Stimulated activated memory B cell treated with anti-CD40 and anti-IgM and Interleukin-4, amounts not matched to agents 10 μg/mL and 1 μg/mL and 100 μg/mL, for 72 hours (primary cell): ENCODE measurements around the gene TMEM132A.

Experiments used
- ATAC-seq: fragments of 150-1000 bp; cut with Tn5 transposase; 2 replicates; pipeline ENCODE4 v1.10.0; 2021
- H3K27ac Mint-ChIP-seq: one replicate; pipeline ENCODE4 v1.8.0; 2022; ENCODE audit warnings: mild to moderate bottlenecking, mixed read lengths
- H3K27me3 Mint-ChIP-seq: one replicate; pipeline ENCODE4 v1.8.0; 2022; ENCODE audit warnings: mixed read lengths
- H3K36me3 Mint-ChIP-seq: one replicate; pipeline ENCODE4 v1.8.0; 2022; ENCODE audit warnings: mixed read lengths
- H3K4me1 Mint-ChIP-seq: one replicate; pipeline ENCODE4 v1.8.0; 2022; ENCODE audit warnings: mixed read lengths
- H3K4me3 Mint-ChIP-seq: one replicate; pipeline ENCODE4 v1.8.0; 2022; ENCODE audit warnings: mild to moderate bottlenecking, moderate library complexity, mixed read lengths
- H3K9me3 Mint-ChIP-seq: one replicate; pipeline ENCODE4 v1.8.0; 2022; ENCODE audit warnings: mixed read lengths

TMEM132A gene

GRCh38 chr11:60924110-60924905 is at the start of gene TMEM132A:
TMEM132A (plus strand) TSS chr11:60924460; CDS start chr11:60924634, 174 bp downstream.
- peak; percentile 54 for ATAC-seq
- Mint-ChIP-seq H3K27me3 (no peaks in the 10 kb centered on the region), H3K4me1 (peaks cover 60% of the 10 kb centered on the region), H3K4me3 (peak within 1 kb of the TSS; percentile 75), H3K27ac (peak within 1 kb of the TSS; percentile 21), H3K36me3 (peaks cover 40% of the 10 kb centered on the region), H3K9me3 (no peaks in the 10 kb centered on the region)

- Mint-ChIP-seq H3K27ac (no peak overlapping the region), H3K27me3 (peaks cover 8% of the 10 kb centered on the region), H3K9me3 (no peaks in the 10 kb centered on the region), H3K4me1 (no peaks in the 10 kb centered on the region), H3K4me3 (no peak overlapping the region), H3K36me3 (peaks cover 8% of the 10 kb centered on the region)
- no peak for ATAC-seq
Observed at GRCh38 chr11:60875366-60876167, 48.7 kb upstream of the TMEM132A start.

GRCh38 chr11:60876168-60876485 is 48.1 kb upstream of the TMEM132A start:
- ATAC-seq: no peak
- Mint-ChIP-seq H3K27ac (no peak overlapping the region), H3K36me3 (peaks cover 13% of the 10 kb centered on the region), H3K27me3 (peaks cover 2% of the 10 kb centered on the region), H3K4me1 (no peaks in the 10 kb centered on the region), H3K4me3 (no peak overlapping the region), H3K9me3 (no peaks in the 10 kb centered on the region)

- Mint-ChIP-seq H3K4me3 (no peak overlapping the region), H3K36me3 (peaks cover 37% of the 10 kb centered on the region), H3K27ac (no peak overlapping the region), H3K27me3 (no peaks in the 10 kb centered on the region), H3K9me3 (no peaks in the 10 kb centered on the region), H3K4me1 (no peaks in the 10 kb centered on the region)
- no peak for ATAC-seq
Observed at GRCh38 chr11:60878245-60879101, 45.8 kb upstream of the TMEM132A start.

GRCh38 chr11:60879104-60879503 is 45.2 kb upstream of the TMEM132A start:
- H3K27ac Mint-ChIP-seq: no peak overlapping the region
- H3K36me3 Mint-ChIP-seq: peaks cover 43% of the 10 kb centered on the region
- no peaks in the 10 kb centered on the region for H3K27me3 Mint-ChIP-seq
- ATAC-seq: no peak
- peaks cover 4% of the 10 kb centered on the region for H3K4me1 Mint-ChIP-seq
- no peaks in the 10 kb centered on the region for H3K9me3 Mint-ChIP-seq
- no peak overlapping the region for H3K4me3 Mint-ChIP-seq

- ATAC-seq: no peak
- Mint-ChIP-seq H3K4me3 (no peak overlapping the region), H3K27ac (no peak overlapping the region), H3K27me3 (no peaks in the 10 kb centered on the region), H3K36me3 (peaks cover 48% of the 10 kb centered on the region), H3K4me1 (peaks cover 6% of the 10 kb centered on the region), H3K9me3 (no peaks in the 10 kb centered on the region)
Observed at GRCh38 chr11:60879971-60880588, 44.2 kb upstream of the TMEM132A start.

GRCh38 chr11:60880643-60881282 is 43.5 kb upstream of the TMEM132A start:
- Mint-ChIP-seq H3K27ac (no peak overlapping the region), H3K36me3 (peaks cover 54% of the 10 kb centered on the region), H3K27me3 (no peaks in the 10 kb centered on the region), H3K9me3 (no peaks in the 10 kb centered on the region), H3K4me3 (no peak overlapping the region), H3K4me1 (peaks cover 6% of the 10 kb centered on the region)
- no peak for ATAC-seq

- Mint-ChIP-seq H3K4me1 (peaks cover 6% of the 10 kb centered on the region), H3K36me3 (peaks cover 49% of the 10 kb centered on the region), H3K27me3 (no peaks in the 10 kb centered on the region), H3K4me3 (no peak overlapping the region), H3K9me3 (no peaks in the 10 kb centered on the region), H3K27ac (no peak overlapping the region)
- ATAC-seq: peak; percentile 65
Observed at GRCh38 chr11:60887556-60887955, 36.7 kb upstream of the TMEM132A start.

DNA sequence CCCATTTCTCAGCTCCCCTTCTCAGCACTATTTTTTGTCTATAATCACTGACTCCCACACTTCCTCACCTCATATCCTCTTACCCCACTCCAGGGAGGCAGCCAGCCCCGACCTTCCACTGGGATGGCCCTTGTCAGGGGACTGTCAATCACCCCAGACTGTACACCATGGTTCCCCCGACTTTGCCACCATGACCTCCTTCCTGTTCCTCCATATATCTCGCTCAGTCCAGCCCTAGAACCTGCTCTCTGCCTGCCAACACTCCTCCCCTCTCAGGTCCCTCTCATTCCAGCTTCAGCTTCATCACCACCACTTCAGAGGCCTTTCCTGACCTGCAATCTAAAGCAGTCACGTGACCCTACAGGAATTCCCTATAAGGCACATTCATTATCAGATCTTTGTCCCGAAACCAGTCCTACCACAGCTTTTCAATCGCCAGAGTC is 34.4 kb upstream of the TMEM132A start:
- no peak overlapping the region for H3K4me3 Mint-ChIP-seq
- peaks cover 45% of the 10 kb centered on the region for H3K36me3 Mint-ChIP-seq
- H3K27me3 Mint-ChIP-seq: no peaks in the 10 kb centered on the region
- no peaks in the 10 kb centered on the region for H3K4me1 Mint-ChIP-seq
- H3K27ac Mint-ChIP-seq: no peak overlapping the region
- ATAC-seq: no peak
- no peaks in the 10 kb centered on the region for H3K9me3 Mint-ChIP-seq

- H3K36me3 Mint-ChIP-seq: peaks cover 45% of the 10 kb centered on the region
- H3K4me1 Mint-ChIP-seq: no peaks in the 10 kb centered on the region
- H3K27ac Mint-ChIP-seq: no peak overlapping the region
- ATAC-seq: no peak
- H3K4me3 Mint-ChIP-seq: no peak overlapping the region
- no peaks in the 10 kb centered on the region for H3K9me3 Mint-ChIP-seq
- no peaks in the 10 kb centered on the region for H3K27me3 Mint-ChIP-seq
Observed at GRCh38 chr11:60890696-60891095, 33.6 kb upstream of the TMEM132A start.

DNA sequence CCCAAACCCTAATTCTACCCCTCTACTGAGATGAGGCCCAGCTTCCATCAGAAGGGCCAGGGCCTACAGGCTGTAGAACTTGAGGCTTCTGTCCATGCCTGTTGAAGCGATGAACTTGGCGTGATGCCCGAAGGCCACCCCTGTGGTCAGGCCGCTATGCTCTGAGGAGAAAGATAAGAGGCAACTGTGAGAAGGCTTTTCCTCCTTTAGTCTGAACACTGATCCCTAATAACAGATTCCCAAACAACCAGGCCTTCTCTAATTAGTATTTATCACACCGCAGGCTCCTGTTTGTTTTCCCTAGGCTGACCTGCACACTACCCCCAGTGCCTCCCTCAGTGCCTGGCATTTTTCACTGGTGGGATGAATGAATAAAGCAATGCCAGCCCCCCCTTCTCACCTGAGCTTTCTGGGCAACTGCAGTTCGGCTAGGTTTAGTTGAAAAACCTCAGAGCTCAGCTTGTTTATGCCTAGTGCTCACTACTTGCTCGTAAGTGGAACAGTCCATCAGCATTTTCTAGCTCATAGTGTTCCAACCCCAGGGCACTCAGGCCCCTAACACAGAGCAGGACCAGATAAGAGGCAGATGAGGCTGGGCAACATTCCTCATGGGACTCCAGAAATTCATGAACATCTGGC is 33.0 kb upstream of the TMEM132A start:
- H3K4me1 Mint-ChIP-seq: no peaks in the 10 kb centered on the region
- no peak overlapping the region for H3K4me3 Mint-ChIP-seq
- H3K9me3 Mint-ChIP-seq: no peaks in the 10 kb centered on the region
- peaks cover 46% of the 10 kb centered on the region for H3K36me3 Mint-ChIP-seq
- ATAC-seq: no peak
- H3K27me3 Mint-ChIP-seq: no peaks in the 10 kb centered on the region
- no peak overlapping the region for H3K27ac Mint-ChIP-seq

GRCh38 chr11:60895687-60896086 is 28.6 kb upstream of the TMEM132A start:
- H3K36me3 Mint-ChIP-seq: peaks cover 72% of the 10 kb centered on the region
- no peaks in the 10 kb centered on the region for H3K9me3 Mint-ChIP-seq
- no peak overlapping the region for H3K4me3 Mint-ChIP-seq
- ATAC-seq: no peak
- no peaks in the 10 kb centered on the region for H3K27me3 Mint-ChIP-seq
- H3K4me1 Mint-ChIP-seq: peaks cover 21% of the 10 kb centered on the region
- H3K27ac Mint-ChIP-seq: no peak overlapping the region

DNA sequence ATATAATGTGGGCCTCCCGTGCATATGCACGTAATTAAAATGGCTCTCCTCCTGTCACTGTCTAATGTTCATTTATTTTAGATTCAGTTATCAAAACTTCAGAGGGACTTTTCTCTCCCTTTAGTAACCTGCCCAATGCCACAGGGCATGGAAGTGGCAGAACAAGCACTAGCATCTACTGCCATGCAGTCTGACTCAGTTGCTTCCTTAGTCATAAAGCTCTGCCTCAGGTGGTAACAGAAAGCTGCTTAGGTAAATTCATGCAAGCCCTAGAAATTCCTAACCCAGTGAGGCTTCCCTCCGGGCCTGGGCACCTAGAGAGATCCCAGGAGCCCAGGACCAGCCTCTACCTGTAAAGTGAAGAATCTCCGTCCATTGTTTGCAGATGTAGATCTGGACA is 26.8 kb upstream of the TMEM132A start:
- peak overlapping the region; percentile 72 for H3K27ac Mint-ChIP-seq
- H3K27me3 Mint-ChIP-seq: no peaks in the 10 kb centered on the region
- ATAC-seq: no peak
- no peak overlapping the region for H3K4me3 Mint-ChIP-seq
- no peaks in the 10 kb centered on the region for H3K9me3 Mint-ChIP-seq
- H3K4me1 Mint-ChIP-seq: peaks cover 21% of the 10 kb centered on the region
- H3K36me3 Mint-ChIP-seq: peaks cover 67% of the 10 kb centered on the region
